ENCODE data around the gene MAB21L4. TPM values are rescaled to one million over a fixed set of nuclear protein-coding genes. Genes with fewer than 3 reads are reported as not detected.

The MAB21L4 gene
- total and polyA plus RNA-seq, 9 donors: 0.04 to 0.48 (median 0.23) TPM; not detected in 4

DNA sequence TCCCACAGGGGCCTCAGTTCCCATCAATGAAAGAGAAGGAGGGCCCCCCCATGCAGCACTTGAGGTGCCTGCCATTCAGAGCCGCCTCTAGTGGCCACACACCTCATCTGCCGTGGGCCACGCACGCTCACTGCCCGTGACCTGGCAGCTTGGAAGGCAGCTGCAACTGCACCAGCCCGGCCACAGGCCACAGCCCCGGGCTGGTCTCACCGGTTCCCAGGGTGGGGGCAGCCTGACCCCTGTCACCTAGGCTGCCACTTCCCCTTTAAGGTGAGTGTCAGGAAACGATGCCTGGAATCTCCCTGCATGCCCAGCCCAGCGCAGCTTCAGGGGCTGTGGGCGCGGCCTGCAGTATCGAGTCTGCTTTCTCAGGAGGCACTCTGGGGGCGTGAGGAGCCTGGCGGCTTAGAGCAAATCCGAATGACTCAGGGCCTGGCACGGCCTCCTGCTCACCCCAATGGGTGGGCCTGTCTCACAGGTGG, 2.6 kb downstream of the MAB21L4 start:
- Histone ChIP-seq H3K9me3 (no peaks in the 10 kb centered on the region), H3K27ac (no peak overlapping the region), H3K36me3 (no peaks in the 10 kb centered on the region), H3K4me1 (ENCODE audit: insufficient read depth) (no peaks in the 10 kb centered on the region), H3K27me3 (no peaks in the 10 kb centered on the region), H3K4me3 (no peak overlapping the region)
- DNase-seq: no peak
- 56 to 69% (median 63%) methylated on average over 16 to 17 of the region's 17 CpGs for WGBS, 3 donors
- no peak for TF ChIP-seq POLR2A (IDR thresholded peaks at IDR 0.05)
- no peak for TF ChIP-seq EP300 (IDR thresholded peaks at IDR 0.05)
- TF ChIP-seq, protein P1, sequence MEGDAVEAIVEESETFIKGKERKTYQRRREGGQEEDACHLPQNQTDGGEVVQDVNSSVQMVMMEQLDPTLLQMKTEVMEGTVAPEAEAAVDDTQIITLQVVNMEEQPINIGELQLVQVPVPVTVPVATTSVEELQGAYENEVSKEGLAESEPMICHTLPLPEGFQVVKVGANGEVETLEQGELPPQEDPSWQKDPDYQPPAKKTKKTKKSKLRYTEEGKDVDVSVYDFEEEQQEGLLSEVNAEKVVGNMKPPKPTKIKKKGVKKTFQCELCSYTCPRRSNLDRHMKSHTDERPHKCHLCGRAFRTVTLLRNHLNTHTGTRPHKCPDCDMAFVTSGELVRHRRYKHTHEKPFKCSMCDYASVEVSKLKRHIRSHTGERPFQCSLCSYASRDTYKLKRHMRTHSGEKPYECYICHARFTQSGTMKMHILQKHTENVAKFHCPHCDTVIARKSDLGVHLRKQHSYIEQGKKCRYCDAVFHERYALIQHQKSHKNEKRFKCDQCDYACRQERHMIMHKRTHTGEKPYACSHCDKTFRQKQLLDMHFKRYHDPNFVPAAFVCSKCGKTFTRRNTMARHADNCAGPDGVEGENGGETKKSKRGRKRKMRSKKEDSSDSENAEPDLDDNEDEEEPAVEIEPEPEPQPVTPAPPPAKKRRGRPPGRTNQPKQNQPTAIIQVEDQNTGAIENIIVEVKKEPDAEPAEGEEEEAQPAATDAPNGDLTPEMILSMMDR (IDR thresholded peaks at IDR 0.05): no peak
- intact Hi-C loops (cut with DNase I): no loop called here

DNA sequence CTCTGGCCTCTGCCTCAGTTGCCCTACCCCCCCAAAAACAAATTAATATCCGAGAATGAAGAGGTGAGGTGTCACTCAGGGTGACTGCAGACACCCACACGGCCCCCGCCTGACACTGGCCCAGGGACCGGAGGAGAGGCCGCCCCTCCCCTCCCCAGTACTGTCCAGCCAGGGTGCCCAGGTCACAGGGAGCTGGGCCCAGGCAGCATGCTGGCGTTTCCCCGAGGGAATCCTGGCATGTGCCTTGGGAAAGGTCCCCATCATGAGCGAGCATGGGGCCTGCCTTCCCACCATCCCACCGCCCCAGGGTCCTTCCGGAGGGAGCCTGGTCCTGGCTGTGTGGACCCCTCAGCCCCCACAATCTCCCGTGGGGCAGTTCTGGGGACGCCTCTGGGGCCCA, 3.0 kb downstream of the MAB21L4 start:
- intact Hi-C loops (cut with DNase I): no loop called here
- no peaks in the 10 kb centered on the region for H3K4me1 ChIP-seq (ENCODE audit: insufficient read depth)
- TF ChIP-seq POLR2A (IDR thresholded peaks at IDR 0.05): no peak
- no peak for TF ChIP-seq EP300 (IDR thresholded peaks at IDR 0.05)
- TF ChIP-seq, protein P1 (IDR thresholded peaks at IDR 0.05): no peak
- no peaks in the 10 kb centered on the region for H3K36me3 ChIP-seq
- H3K27me3 ChIP-seq: no peaks in the 10 kb centered on the region
- WGBS, 3 donors: 80 to 91% (median 85%) methylated on average over 10 to 12 of the region's 12 CpGs
- no peak overlapping the region for H3K27ac ChIP-seq
- no peaks in the 10 kb centered on the region for H3K9me3 ChIP-seq
- H3K4me3 ChIP-seq: no peak overlapping the region
- no peak for DNase-seq

DNA sequence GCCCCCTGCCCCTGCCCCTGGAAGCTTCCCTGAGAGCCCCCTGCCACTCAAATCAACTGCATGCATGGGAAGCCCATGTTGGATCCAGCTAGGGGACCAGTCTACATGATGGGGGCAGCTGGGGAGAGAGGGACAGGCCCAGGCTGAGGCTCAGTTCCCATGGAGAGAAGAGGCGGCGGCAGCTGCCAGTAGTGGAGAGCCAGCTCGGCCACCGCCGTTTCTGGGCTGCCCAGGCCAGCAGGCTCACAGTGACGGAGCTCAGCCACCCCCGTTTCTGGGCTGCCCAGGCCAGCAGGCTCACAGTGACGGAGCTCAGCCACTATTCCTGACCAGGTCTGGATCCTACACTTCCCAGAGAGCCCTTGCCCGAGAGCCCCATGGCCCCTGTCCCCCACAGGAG, 3.6 kb downstream of the MAB21L4 start:
- WGBS, 3 donors: 74 to 83% (median 80%) methylated on average over 9 of the region's 9 CpGs
- TF ChIP-seq, protein P1 (IDR thresholded peaks at IDR 0.05): no peak
- TF ChIP-seq EP300 (IDR thresholded peaks at IDR 0.05) (no peak), POLR2A (IDR thresholded peaks at IDR 0.05) (no peak)

DNA sequence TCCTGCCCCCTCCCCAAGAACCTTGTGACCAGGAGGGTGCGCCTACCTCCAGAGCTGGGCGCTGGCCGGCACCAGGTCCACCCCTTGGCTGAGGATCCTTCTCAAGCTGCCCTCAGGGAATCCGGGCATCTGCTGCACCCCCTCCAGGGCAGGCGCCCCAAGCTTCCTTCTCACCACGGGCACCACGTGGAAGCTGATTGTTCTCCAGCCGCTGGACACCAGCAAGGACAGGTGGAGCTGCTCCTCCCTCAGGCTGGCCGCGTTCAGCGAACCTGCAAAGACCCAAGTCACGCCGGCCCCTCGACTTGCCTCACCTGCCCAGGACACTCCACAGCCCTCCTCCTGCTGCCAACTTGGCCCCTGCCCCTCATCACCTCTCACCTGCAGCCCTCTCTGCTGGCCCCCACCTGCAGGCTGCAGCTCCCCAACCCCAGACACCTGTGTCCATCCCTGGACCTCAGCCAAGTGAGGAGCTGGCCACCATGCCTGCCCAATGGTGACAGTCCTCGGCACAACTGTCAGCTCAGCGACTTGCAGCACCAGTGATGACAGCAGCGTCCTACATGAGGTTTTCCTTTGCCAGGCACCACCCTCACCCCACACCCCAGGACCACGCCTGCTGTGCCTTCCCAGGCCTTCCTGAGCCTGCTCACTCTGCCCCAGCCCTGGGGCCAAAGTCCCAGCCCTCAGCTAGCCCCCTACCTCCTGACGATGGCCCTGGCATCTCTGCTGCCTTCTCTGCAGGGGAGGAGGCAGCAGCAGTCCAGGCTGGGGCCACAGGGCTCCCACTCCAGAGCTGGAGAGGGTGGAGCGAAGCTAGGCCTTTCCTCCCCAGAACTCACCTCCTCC, 4.2 kb downstream of the MAB21L4 start:
- Histone ChIP-seq H3K27ac (no peak overlapping the region), H3K4me1 (ENCODE audit: insufficient read depth) (no peaks in the 10 kb centered on the region), H3K27me3 (no peaks in the 10 kb centered on the region), H3K9me3 (no peaks in the 10 kb centered on the region), H3K4me3 (no peak overlapping the region), H3K36me3 (no peaks in the 10 kb centered on the region)
- TF ChIP-seq POLR2A (IDR thresholded peaks at IDR 0.05) (no peak), EP300 (IDR thresholded peaks at IDR 0.05) (no peak)
- TF ChIP-seq, protein P1 (IDR thresholded peaks at IDR 0.05): no peak
- DNase-seq: no peak
- intact Hi-C loops (cut with DNase I): no loop called here
- WGBS, 3 donors: 79 to 87% (median 83%) methylated on average over 19 to 20 of the region's 20 CpGs

More for the DNA sequence above, 3.6 kb downstream of the MAB21L4 start:
- Histone ChIP-seq H3K4me3 (no peak overlapping the region), H3K36me3 (no peaks in the 10 kb centered on the region), H3K9me3 (no peaks in the 10 kb centered on the region), H3K27ac (no peak overlapping the region), H3K27me3 (no peaks in the 10 kb centered on the region), H3K4me1 (ENCODE audit: insufficient read depth) (no peaks in the 10 kb centered on the region)
- no peak for DNase-seq
- intact Hi-C loops (cut with DNase I): no loop called here
